ENCODE data around the gene DCAF11. TPM values are rescaled to one million over a fixed set of nuclear protein-coding genes. Genes with fewer than 3 reads are reported as not detected.

The DCAF11 gene
- total and polyA plus RNA-seq, 2 of the 13 experiments (the other 11 are each of a cell fraction or from before 2014, with no cell fraction given) = 150 to 257 TPM

GRCh38 chr14:24095271-24096068 lies 19.1 kb upstream of the DCAF11 start (continued):
- TF ChIP-seq, protein P1, sequence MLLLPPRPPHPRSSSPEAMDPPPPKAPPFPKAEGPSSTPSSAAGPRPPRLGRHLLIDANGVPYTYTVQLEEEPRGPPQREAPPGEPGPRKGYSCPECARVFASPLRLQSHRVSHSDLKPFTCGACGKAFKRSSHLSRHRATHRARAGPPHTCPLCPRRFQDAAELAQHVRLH (CRISPR knock-in tag; IDR thresholded peaks at IDR 0.05; ENCODE audit: borderline replicate concordance, low read depth) = peak; percentile 100; the same call in 1 of the 2 replicates
- TF ChIP-seq, protein P2, sequence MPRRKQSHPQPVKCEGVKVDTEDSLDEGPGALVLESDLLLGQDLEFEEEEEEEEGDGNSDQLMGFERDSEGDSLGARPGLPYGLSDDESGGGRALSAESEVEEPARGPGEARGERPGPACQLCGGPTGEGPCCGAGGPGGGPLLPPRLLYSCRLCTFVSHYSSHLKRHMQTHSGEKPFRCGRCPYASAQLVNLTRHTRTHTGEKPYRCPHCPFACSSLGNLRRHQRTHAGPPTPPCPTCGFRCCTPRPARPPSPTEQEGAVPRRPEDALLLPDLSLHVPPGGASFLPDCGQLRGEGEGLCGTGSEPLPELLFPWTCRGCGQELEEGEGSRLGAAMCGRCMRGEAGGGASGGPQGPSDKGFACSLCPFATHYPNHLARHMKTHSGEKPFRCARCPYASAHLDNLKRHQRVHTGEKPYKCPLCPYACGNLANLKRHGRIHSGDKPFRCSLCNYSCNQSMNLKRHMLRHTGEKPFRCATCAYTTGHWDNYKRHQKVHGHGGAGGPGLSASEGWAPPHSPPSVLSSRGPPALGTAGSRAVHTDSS (CRISPR knock-in tag; conservative IDR thresholded peaks at IDR 0.05) = no peak
- TF ChIP-seq ZNF20 (CRISPR knock-in tag; IDR thresholded peaks at IDR 0.05) (peak; percentile 26; the same call in 1 of the 2 replicates), HNF4G (IDR thresholded peaks at IDR 0.05; ENCODE audit: borderline replicate concordance, low read depth, low read length) (peak; percentile 87), HNF4G (CRISPR knock-in tag; IDR thresholded peaks at IDR 0.05; ENCODE audit: borderline replicate concordance, low read depth) (peak; percentile 76; the same call in 1 of the 2 replicates), MTF2 (CRISPR knock-in tag; IDR thresholded peaks at IDR 0.05; ENCODE audit: borderline replicate concordance) (no peak), ZNF644 (CRISPR knock-in tag; IDR thresholded peaks at IDR 0.05; ENCODE audit: low read depth) (peak; percentile 97), SAP130 (CRISPR knock-in tag; IDR thresholded peaks at IDR 0.05; ENCODE audit: low read depth) (peak; percentile 100), KAT2B (IDR thresholded peaks at IDR 0.05; ENCODE audit: borderline replicate concordance, low read depth, low read length) (no peak), ZNF460 (CRISPR knock-in tag; IDR thresholded peaks at IDR 0.05; ENCODE audit: borderline replicate concordance) (no peak), NCOA2 (CRISPR knock-in tag; IDR thresholded peaks at IDR 0.05) (peak; percentile 91), SUZ12 (IDR thresholded peaks at IDR 0.05; ENCODE audit: low read depth, low read length) (no peak), IRF1 (CRISPR knock-in tag; IDR thresholded peaks at IDR 0.05; ENCODE audit: low read depth) (peak; percentile 91; the same call in 1 of the 2 replicates), POLR2AphosphoS5 (IDR thresholded peaks at IDR 0.05; ENCODE audit: low read depth, low read length) (peak; percentile 100), ZNF446 (CRISPR knock-in tag; IDR thresholded peaks at IDR 0.05) (no peak), ADNP (CRISPR knock-in tag; IDR thresholded peaks at IDR 0.05) (no peak; the same call in 1 of the 2 replicates), JDP2 (CRISPR knock-in tag; IDR thresholded peaks at IDR 0.05; ENCODE audit: borderline replicate concordance) (no peak), ZNF431 (CRISPR knock-in tag; IDR thresholded peaks at IDR 0.05; ENCODE audit: borderline replicate concordance, low read depth) (no peak), SMAD3 (CRISPR knock-in tag; IDR thresholded peaks at IDR 0.05) (peak; percentile 99)
- TF ChIP-seq, protein P3, sequence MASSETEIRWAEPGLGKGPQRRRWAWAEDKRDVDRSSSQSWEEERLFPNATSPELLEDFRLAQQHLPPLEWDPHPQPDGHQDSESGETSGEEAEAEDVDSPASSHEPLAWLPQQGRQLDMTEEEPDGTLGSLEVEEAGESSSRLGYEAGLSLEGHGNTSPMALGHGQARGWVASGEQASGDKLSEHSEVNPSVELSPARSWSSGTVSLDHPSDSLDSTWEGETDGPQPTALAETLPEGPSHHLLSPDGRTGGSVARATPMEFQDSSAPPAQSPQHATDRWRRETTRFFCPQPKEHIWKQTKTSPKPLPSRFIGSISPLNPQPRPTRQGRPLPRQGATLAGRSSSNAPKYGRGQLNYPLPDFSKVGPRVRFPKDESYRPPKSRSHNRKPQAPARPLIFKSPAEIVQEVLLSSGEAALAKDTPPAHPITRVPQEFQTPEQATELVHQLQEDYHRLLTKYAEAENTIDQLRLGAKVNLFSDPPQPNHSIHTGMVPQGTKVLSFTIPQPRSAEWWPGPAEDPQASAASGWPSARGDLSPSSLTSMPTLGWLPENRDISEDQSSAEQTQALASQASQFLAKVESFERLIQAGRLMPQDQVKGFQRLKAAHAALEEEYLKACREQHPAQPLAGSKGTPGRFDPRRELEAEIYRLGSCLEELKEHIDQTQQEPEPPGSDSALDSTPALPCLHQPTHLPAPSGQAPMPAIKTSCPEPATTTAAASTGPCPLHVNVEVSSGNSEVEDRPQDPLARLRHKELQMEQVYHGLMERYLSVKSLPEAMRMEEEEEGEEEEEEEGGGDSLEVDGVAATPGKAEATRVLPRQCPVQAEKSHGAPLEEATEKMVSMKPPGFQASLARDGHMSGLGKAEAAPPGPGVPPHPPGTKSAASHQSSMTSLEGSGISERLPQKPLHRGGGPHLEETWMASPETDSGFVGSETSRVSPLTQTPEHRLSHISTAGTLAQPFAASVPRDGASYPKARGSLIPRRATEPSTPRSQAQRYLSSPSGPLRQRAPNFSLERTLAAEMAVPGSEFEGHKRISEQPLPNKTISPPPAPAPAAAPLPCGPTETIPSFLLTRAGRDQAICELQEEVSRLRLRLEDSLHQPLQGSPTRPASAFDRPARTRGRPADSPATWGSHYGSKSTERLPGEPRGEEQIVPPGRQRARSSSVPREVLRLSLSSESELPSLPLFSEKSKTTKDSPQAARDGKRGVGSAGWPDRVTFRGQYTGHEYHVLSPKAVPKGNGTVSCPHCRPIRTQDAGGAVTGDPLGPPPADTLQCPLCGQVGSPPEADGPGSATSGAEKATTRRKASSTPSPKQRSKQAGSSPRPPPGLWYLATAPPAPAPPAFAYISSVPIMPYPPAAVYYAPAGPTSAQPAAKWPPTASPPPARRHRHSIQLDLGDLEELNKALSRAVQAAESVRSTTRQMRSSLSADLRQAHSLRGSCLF (CRISPR knock-in tag; IDR thresholded peaks at IDR 0.05; ENCODE audit: borderline replicate concordance) = no peak
- TF ChIP-seq, protein P4, sequence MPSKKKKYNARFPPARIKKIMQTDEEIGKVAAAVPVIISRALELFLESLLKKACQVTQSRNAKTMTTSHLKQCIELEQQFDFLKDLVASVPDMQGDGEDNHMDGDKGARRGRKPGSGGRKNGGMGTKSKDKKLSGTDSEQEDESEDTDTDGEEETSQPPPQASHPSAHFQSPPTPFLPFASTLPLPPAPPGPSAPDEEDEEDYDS (CRISPR knock-in tag; IDR thresholded peaks at IDR 0.05) = peak; percentile 97
